Hepatocyte (in vitro differentiated cells): ENCODE measurements around the gene NPY.

ENCODE experiments used
- CTCF ChIP-seq: fragments of 200-600 bp; sonication (generic); IDR thresholded peaks from 2 replicates; pipeline ENCODE4 v1.5.1; 2016; ENCODE audit warnings: antibody characterized with exemption, mild to moderate bottlenecking; ENCODE audit not compliant: poor library complexity
- EZH2 ChIP-seq: fragments of 200-600 bp; sonication (generic); IDR thresholded peaks from 2 replicates; pipeline ENCODE4 v1.6.1; 2016; ENCODE audit warnings: antibody characterized with exemption, mild to moderate bottlenecking, borderline replicate concordance
- EZH2phosphoT487 ChIP-seq: fragments of 200-600 bp; sonication (generic); IDR thresholded peaks from one replicate; pipeline ENCODE4 v1.6.1; 2018; ENCODE audit warnings: antibody characterized with exemption, mild to moderate bottlenecking, low read depth, moderate library complexity; ENCODE audit not compliant: unreplicated experiment, severe bottlenecking

GRCh38 chr7:24245362-24245761 lies 38.6 kb upstream of the NPY start:
- no peak for TF ChIP-seq CTCF
- TF ChIP-seq EZH2: no peak
- TF ChIP-seq EZH2phosphoT487: no peak
